Measurements from ENCODE around the gene BIN1. TPM values are rescaled to one million over a fixed set of nuclear protein-coding genes. Genes with fewer than 3 reads are reported as not detected.

Gene BIN1
- total RNA-seq, 1 donor from 2014 or later: 26.9 TPM

- H3K4me1 Mint-ChIP-seq: peaks cover 13% of the 10 kb centered on the region
- H3K36me3 Mint-ChIP-seq: no peaks in the 10 kb centered on the region
- H4K20me1 ChIP-seq (ENCODE audit: low read depth): no peaks in the 10 kb centered on the region
- no peak overlapping the region for H3K27ac Mint-ChIP-seq
- H3K9me3 Mint-ChIP-seq: peaks cover 1% of the 10 kb centered on the region
- TF ChIP-seq EZH2 (IDR thresholded peaks at IDR 0.05): no peak
- no peak for TF ChIP-seq EZH2phosphoT487 (IDR thresholded peaks at IDR 0.05)
- TF ChIP-seq CTCF (IDR thresholded peaks at IDR 0.05): no peak
- H3K9ac ChIP-seq: no peak overlapping the region
- no peak for DNase-seq (ENCODE audit: low spot score)
- H3K4me3 ChIP-seq: no peak overlapping the region
- no peak overlapping the region for H3K4me3 Mint-ChIP-seq
- H3K4me1 ChIP-seq: peaks cover 9% of the 10 kb centered on the region
- no peak overlapping the region for H3K27ac ChIP-seq
- peaks cover 17% of the 10 kb centered on the region for H3F3A ChIP-seq (ENCODE audit: low read depth)
- no peaks in the 10 kb centered on the region for H3K27me3 ChIP-seq
- no peaks in the 10 kb centered on the region for H3K79me2 ChIP-seq (ENCODE audit: low read depth)
- peaks cover 3% of the 10 kb centered on the region for H3K27me3 Mint-ChIP-seq (ENCODE audit: insufficient read depth, low read depth)
- H3K36me3 ChIP-seq: no peaks in the 10 kb centered on the region
- no peak overlapping the region for H3K4me2 ChIP-seq
- H3K9me3 ChIP-seq (ENCODE audit: low read depth): no peaks in the 10 kb centered on the region
- no peak overlapping the region for H2AFZ ChIP-seq (replicated peaks)
Observed at GRCh38 chr2:127145280-127145895, 38.4 kb upstream of the BIN1 start.

- no peak overlapping the region for H3K27ac Mint-ChIP-seq
Observed at GRCh38 chr2:127143841-127144782, 37.2 kb upstream of the BIN1 start.

More at GRCh38 chr2:127143841-127144782, 37.2 kb upstream of the BIN1 start:
- Mint-ChIP-seq H3K27me3 (ENCODE audit: insufficient read depth, low read depth) (peaks cover 3% of the 10 kb centered on the region), H3K4me1 (peaks cover 13% of the 10 kb centered on the region), H3K36me3 (no peaks in the 10 kb centered on the region), H3K4me3 (no peak overlapping the region), H3K9me3 (peaks cover 7% of the 10 kb centered on the region)
- Histone ChIP-seq H3K9ac (no peak overlapping the region), H3K4me1 (peaks cover 9% of the 10 kb centered on the region), H2AFZ (replicated peaks) (peak overlapping the region; percentile 53), H3K36me3 (no peaks in the 10 kb centered on the region), H3K9me3 (ENCODE audit: low read depth) (no peaks in the 10 kb centered on the region), H4K20me1 (ENCODE audit: low read depth) (no peaks in the 10 kb centered on the region), H3K27me3 (no peaks in the 10 kb centered on the region), H3K79me2 (ENCODE audit: low read depth) (no peaks in the 10 kb centered on the region), H3K4me2 (no peak overlapping the region), H3K4me3 (no peak overlapping the region), H3F3A (ENCODE audit: low read depth) (peaks cover 17% of the 10 kb centered on the region), H3K27ac (no peak overlapping the region)
- no peak for DNase-seq (ENCODE audit: low spot score)
- TF ChIP-seq EZH2phosphoT487 (IDR thresholded peaks at IDR 0.05) (no peak), EZH2 (IDR thresholded peaks at IDR 0.05) (no peak), CTCF (IDR thresholded peaks at IDR 0.05) (no peak)

Measured in neural progenitor cell (in vitro differentiated cells).